Activated B cell treated with CpG ODN at 0.5 μM for 24 hours (primary cell): ENCODE data around the gene DSCAM. TPM values are rescaled to one million over a fixed set of nuclear protein-coding genes. Genes with fewer than 3 reads are reported as not detected.

Experiments
- ATAC-seq: fragments of 200-7000 bp; cut with Tn5 transposase; one replicate; pipeline ENCODE4 v1.10.0; 2021; ENCODE audit warnings: low read depth, mild to moderate bottlenecking, moderate library complexity
- CTCF ChIA-PET: fragments of 350-600 bp; sonication (Branson Sonifier 250); formaldehyde crosslinking; loops from one replicate; lab custom pipeline; 2021; ENCODE audit warnings: antibody characterized with exemption; lab: Charles Lee
- POLR2A ChIA-PET: fragments of 350-600 bp; sonication (Branson Sonifier 250); formaldehyde crosslinking; loops from one replicate; lab custom pipeline; 2021; ENCODE audit warnings: antibody characterized with exemption; lab: Charles Lee
- DNase-seq: peaks from one replicate; pipeline ENCODE4 v3.0.0; 2022
- H3K27ac Mint-ChIP-seq: one replicate; pipeline ENCODE4 v1.8.0; 2020; ENCODE audit warnings: mixed read lengths
- H3K27me3 Mint-ChIP-seq: one replicate; pipeline ENCODE4 v1.8.0; 2021; ENCODE audit warnings: mixed read lengths
- H3K36me3 Mint-ChIP-seq: one replicate; pipeline ENCODE4 v1.8.0; 2021; ENCODE audit warnings: low read depth, mixed read lengths
- H3K4me1 Mint-ChIP-seq: one replicate; pipeline ENCODE4 v1.8.0; 2021; ENCODE audit warnings: mixed read lengths
- H3K4me3 Mint-ChIP-seq: one replicate; pipeline ENCODE4 v1.8.0; 2020; ENCODE audit warnings: mild to moderate bottlenecking, mixed read lengths
- H3K9me3 Mint-ChIP-seq: one replicate; pipeline ENCODE4 v1.8.0; 2020; ENCODE audit warnings: mixed read lengths
- intact Hi-C: fragments of 100-400 bp; cut with micrococcal nuclease; formaldehyde crosslinking; loops from one replicate; pipeline ENCODE4 v1.15.1; 2024
- total RNA-seq: library from RNA; stranded (reverse); gene quantifications from 2 replicates; pipeline ENCODE4 v1.2.3, GENCODE V29; 2022
- TF ChIP-seq, protein P1 (sequence below): fragments of 200-600 bp; IDR thresholded peaks from one replicate; pipeline ENCODE4 v1.8.0; 2022; ENCODE audit warnings: antibody characterized with exemption, mild to moderate bottlenecking

Gene DSCAM
- total RNA-seq, 1 donor from 2014 or later: not detected

DNA sequence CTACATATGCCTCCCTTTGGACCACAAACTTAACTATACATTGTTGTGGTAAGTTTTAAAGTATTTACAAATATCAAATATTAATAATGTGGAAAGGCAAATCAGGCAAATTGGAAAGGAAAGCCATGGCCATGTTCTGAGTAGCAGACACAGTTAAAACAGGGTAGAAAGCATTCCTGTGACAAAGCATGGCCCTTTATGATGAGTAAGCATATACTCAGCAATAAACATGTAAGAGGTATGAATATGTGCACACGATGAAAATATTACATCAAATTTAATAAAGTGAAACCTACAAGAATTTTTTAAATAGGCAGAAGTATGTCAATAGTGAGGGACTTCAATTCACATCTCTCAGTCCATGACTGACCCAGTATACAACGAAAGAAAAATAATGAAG is 389.2 kb downstream of the DSCAM start:
- intact Hi-C loops: no loop called here
- TF ChIP-seq, protein P1, sequence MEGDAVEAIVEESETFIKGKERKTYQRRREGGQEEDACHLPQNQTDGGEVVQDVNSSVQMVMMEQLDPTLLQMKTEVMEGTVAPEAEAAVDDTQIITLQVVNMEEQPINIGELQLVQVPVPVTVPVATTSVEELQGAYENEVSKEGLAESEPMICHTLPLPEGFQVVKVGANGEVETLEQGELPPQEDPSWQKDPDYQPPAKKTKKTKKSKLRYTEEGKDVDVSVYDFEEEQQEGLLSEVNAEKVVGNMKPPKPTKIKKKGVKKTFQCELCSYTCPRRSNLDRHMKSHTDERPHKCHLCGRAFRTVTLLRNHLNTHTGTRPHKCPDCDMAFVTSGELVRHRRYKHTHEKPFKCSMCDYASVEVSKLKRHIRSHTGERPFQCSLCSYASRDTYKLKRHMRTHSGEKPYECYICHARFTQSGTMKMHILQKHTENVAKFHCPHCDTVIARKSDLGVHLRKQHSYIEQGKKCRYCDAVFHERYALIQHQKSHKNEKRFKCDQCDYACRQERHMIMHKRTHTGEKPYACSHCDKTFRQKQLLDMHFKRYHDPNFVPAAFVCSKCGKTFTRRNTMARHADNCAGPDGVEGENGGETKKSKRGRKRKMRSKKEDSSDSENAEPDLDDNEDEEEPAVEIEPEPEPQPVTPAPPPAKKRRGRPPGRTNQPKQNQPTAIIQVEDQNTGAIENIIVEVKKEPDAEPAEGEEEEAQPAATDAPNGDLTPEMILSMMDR: no peak
- H3K27ac Mint-ChIP-seq: no peak overlapping the region
- no peak for ATAC-seq
- no peak for DNase-seq
- POLR2A ChIA-PET: no interaction called here
- no peaks in the 10 kb centered on the region for H3K36me3 Mint-ChIP-seq
- no peaks in the 10 kb centered on the region for H3K4me1 Mint-ChIP-seq
- CTCF ChIA-PET: no interaction called here
- no peak overlapping the region for H3K4me3 Mint-ChIP-seq
- H3K9me3 Mint-ChIP-seq: peaks cover 2% of the 10 kb centered on the region
- no peaks in the 10 kb centered on the region for H3K27me3 Mint-ChIP-seq

DNA sequence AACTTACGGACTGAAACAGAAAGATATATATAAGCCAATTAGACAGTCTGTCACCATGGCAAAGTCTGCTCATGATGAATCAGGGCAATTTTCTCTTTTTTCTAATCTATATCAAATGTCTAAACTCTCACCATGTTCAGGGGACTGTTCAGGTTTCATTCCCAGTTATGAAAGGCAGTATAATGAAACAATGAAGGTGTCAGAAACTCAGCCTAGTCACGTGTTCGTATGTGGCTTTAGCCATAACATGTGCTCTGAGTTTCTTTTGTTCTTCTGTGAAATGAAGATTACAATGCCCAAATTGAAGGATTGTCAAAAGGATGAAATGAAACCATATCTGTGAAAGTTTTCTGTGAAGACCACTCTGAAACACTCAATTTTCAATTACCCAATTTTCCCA is 392.9 kb downstream of the DSCAM start:
- Mint-ChIP-seq H3K4me1 (no peaks in the 10 kb centered on the region), H3K27ac (no peak overlapping the region), H3K27me3 (no peaks in the 10 kb centered on the region), H3K36me3 (no peaks in the 10 kb centered on the region), H3K4me3 (no peak overlapping the region), H3K9me3 (peaks cover 2% of the 10 kb centered on the region)
- ChIA-PET CTCF (no interaction called here), POLR2A (no interaction called here)
- DNase-seq (no peak), ATAC-seq (no peak)
- TF ChIP-seq, protein P1: no peak
- intact Hi-C loops: no loop called here

DNA sequence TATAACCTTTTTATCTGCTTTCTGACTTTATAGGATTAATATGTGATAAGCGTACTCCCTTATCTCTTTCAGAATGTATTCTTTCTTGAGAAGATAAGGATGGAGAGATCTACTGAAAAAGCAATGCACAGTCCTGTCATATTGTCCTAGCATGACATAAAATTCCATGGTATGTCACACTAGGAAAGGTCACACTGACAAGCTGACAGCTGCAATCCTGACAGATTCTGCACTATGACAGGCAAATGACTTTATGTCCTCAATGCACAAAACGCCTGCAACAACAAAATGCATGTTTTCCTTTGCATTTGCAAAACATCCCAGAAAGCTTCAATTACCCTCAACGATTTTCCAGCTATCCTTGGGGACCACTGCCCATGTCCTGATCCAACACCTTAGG is 393.8 kb downstream of the DSCAM start:
- peaks cover 2% of the 10 kb centered on the region for H3K9me3 Mint-ChIP-seq
- no peak overlapping the region for H3K4me3 Mint-ChIP-seq
- TF ChIP-seq, protein P1: no peak
- ChIA-PET CTCF (no interaction called here), POLR2A (no interaction called here)
- intact Hi-C loops: no loop called here
- no peaks in the 10 kb centered on the region for H3K27me3 Mint-ChIP-seq
- no peaks in the 10 kb centered on the region for H3K4me1 Mint-ChIP-seq
- ATAC-seq (no peak), DNase-seq (no peak)
- no peak overlapping the region for H3K27ac Mint-ChIP-seq
- no peaks in the 10 kb centered on the region for H3K36me3 Mint-ChIP-seq

DNA sequence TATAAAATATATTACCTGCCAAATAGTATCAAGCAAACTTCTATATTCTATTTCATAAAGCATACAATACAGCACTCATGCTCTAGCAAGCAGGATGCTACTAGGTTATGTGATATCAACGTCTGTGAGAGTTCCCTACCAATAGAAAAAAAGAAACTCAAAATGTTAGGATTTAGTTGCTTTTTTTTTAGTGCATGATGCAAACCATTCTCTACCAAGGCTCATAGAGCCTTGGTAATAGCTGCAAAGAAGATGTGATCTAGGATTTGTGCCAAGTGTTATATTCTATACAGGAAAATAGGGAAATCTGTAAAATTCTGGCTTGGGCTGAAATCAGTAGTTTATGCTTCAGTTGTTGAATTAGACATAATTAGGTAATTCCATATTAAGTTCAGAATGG is 394.4 kb downstream of the DSCAM start:
- no peaks in the 10 kb centered on the region for H3K4me1 Mint-ChIP-seq
- CTCF ChIA-PET: no interaction called here

DNA sequence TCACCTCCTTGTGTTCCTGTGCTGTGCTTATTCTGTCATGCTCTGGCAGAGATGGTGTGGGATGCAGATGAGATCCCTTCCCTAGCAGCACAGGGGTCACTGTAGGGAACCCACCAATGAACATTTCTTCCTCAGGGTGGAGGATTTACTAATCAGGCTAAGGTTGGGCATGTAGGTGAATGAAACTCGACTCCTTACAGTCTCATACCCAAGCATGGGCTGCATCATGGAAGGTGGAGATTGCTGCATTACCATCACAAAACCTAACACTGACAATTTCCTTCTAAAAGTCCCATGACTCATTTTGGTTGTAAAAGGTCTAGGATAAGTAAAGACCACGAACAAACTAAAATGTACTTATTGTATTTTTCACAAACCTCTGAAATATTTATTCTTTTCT is 399.9 kb downstream of the DSCAM start:
- no peak for DNase-seq
- CTCF ChIA-PET: no interaction called here
- intact Hi-C loops: no loop called here

More for the DNA sequence above, 394.4 kb downstream of the DSCAM start:
- H3K4me3 Mint-ChIP-seq: no peak overlapping the region
- H3K27me3 Mint-ChIP-seq: no peaks in the 10 kb centered on the region
- no peaks in the 10 kb centered on the region for H3K36me3 Mint-ChIP-seq
- TF ChIP-seq, protein P1: no peak
- ATAC-seq (no peak), DNase-seq (no peak)
- H3K9me3 Mint-ChIP-seq: peaks cover 2% of the 10 kb centered on the region
- intact Hi-C loops: no loop called here
- no peak overlapping the region for H3K27ac Mint-ChIP-seq
- POLR2A ChIA-PET: no interaction called here

More for the DNA sequence above, 399.9 kb downstream of the DSCAM start:
- H3K4me3 Mint-ChIP-seq: no peak overlapping the region
- ATAC-seq: no peak
- no peaks in the 10 kb centered on the region for H3K4me1 Mint-ChIP-seq
- H3K27ac Mint-ChIP-seq: no peak overlapping the region
- H3K36me3 Mint-ChIP-seq: no peaks in the 10 kb centered on the region
- peaks cover 5% of the 10 kb centered on the region for H3K9me3 Mint-ChIP-seq
- POLR2A ChIA-PET: no interaction called here
- H3K27me3 Mint-ChIP-seq: no peaks in the 10 kb centered on the region
- TF ChIP-seq, protein P1: no peak
